ENCODE measurements around the gene VAV1.

The VAV1 gene

GRCh38 chr19:6738787-6739389 is 33.6 kb upstream of the VAV1 start:
- no peak for DNase-seq (ENCODE audit: low read depth)
- no peak for TF ChIP-seq CTCF (conservative IDR thresholded peaks at IDR 0.05; ENCODE audit: low read length)
- H3K4me3 ChIP-seq (ENCODE audit: low read length) = peak overlapping the region; percentile 52

GRCh38 chr19:6739390-6739882 is 33.1 kb upstream of the VAV1 start, which contains the start of gene TRIP10:
Gene TRIP10 (plus strand): TSS chr19:6739680. CDS start chr19:6739762, 82 bp downstream.
- H3K4me3 ChIP-seq (ENCODE audit: low read length) = peak within 1 kb of the TSS; percentile 87
- peak; percentile 66 for DNase-seq (ENCODE audit: low read depth)
- TF ChIP-seq CTCF (conservative IDR thresholded peaks at IDR 0.05; ENCODE audit: low read length) = no peak

GRCh38 chr19:6739883-6740588 is 32.5 kb upstream of the VAV1 start:
- no peak for DNase-seq (ENCODE audit: low read depth)
- peak overlapping the region; percentile 87 for H3K4me3 ChIP-seq (ENCODE audit: low read length)
- no peak for TF ChIP-seq CTCF (conservative IDR thresholded peaks at IDR 0.05; ENCODE audit: low read length)

GRCh38 chr19:6740589-6741343 is 31.7 kb upstream of the VAV1 start:
- TF ChIP-seq CTCF (conservative IDR thresholded peaks at IDR 0.05; ENCODE audit: low read length) = no peak
- DNase-seq (ENCODE audit: low read depth) = peak; percentile 23
- H3K4me3 ChIP-seq (ENCODE audit: low read length) = peak overlapping the region; percentile 87

GRCh38 chr19:6743066-6743465 is 29.4 kb upstream of the VAV1 start:
- no peak for DNase-seq (ENCODE audit: low read depth)
- TF ChIP-seq CTCF (conservative IDR thresholded peaks at IDR 0.05; ENCODE audit: low read length) = no peak
- no peak overlapping the region for H3K4me3 ChIP-seq (ENCODE audit: low read length)

- no peak for DNase-seq (ENCODE audit: low read depth)
- TF ChIP-seq CTCF (conservative IDR thresholded peaks at IDR 0.05; ENCODE audit: low read length) = no peak
- peak overlapping the region; percentile 16 for H3K4me3 ChIP-seq (ENCODE audit: low read length)
Measured at GRCh38 chr19:6743714-6744380, 28.7 kb upstream of the VAV1 start.
